ENCODE measurements around the gene TBC1D22A.
"Not testable (repeated sequence)": the region's sequence is repeated elsewhere in the genome, so short reads cannot be mapped to it uniquely, and the experiment has no call there.

TBC1D22A gene

DNA sequence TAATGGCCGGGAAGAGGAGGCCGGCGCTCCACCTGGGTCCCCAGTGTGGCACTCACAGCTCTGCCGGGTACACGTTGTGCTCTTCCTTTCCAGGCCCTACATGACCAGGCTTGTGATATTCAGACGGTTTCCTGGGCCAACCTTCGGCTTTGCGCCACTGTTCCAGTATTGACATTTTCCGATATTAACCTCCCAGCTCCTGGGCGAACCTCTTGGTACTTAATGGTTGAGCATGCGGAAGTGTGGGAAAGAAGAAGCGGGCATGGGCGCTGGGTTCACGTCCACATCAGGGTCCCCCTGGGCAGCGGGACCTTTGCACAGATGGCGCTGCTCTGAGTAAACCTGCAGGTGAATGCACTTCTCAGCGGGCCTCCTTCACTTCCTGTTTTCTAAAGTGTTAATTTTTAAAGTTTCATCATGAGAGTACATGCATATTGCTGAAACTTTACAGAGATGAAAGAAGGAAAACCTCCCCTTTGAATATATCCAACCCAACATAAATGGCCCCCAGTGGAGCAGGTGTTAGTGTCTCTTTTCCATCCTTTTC, 286.7 kb downstream of the TBC1D22A start:
- H4K20me1 ChIP-seq (ENCODE audit: insufficient read depth, low read length): peaks cover 78% of the 10 kb centered on the region

DNA sequence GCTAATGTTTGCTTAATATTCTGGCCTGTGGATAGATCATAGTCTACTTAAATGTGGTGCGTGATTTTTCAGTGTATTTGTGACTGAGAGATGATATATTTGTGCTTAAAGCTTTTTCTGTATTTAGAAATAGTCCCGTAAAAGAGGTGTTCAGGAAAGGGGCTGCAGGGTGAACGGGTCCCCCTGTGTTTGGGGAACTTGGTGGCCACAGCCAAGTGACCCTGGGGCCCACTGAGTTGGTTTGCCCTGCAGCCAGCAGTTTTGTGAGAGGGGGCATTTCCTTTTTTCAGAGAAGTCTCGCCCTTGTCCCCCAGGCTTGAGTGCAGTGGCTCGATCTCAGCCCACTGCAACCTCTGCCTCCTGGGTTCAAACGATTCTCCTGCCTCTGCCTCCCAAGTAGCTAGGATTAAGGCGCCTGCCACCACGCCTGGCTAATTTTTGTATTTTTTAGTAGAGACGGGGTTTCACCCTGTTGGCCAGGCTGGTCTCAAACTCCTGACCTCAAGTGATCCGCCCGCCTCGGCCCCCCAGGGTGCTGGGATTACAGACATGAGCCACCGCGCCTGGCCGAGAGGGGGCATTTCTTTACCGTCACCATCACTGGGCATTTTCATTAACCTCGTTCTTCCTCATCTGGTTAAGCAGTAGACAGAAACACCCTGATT, 287.4 kb downstream of the TBC1D22A start:
- peaks cover 78% of the 10 kb centered on the region for H4K20me1 ChIP-seq (ENCODE audit: insufficient read depth, low read length)

More for the DNA sequence above, 286.7 kb downstream of the TBC1D22A start:
- Histone ChIP-seq H3K4me1 (ENCODE audit: low read length) (peaks cover 35% of the 10 kb centered on the region), H3K9ac (ENCODE audit: low read length) (peak overlapping the region; percentile 60), H3K4me2 (ENCODE audit: low read length) (peak overlapping the region; percentile 75), H3K27me3 (ENCODE audit: low read depth, low read length) (no peaks in the 10 kb centered on the region), H3K27ac (ENCODE audit: low read length) (peak overlapping the region; percentile 94), H3K36me3 (replicated peaks; ENCODE audit: low read depth, low read length) (peaks cover 11% of the 10 kb centered on the region), H3K4me3 (ENCODE audit: low read length) (peak overlapping the region; percentile 60), H2AFZ (ENCODE audit: low read depth, low read length) (no peak overlapping the region), H3K9me3 (ENCODE audit: insufficient read depth, low read length) (no peaks in the 10 kb centered on the region), H3K79me2 (ENCODE audit: low read length) (peaks cover 25% of the 10 kb centered on the region)
- TF ChIP-seq EZH2phosphoT487 (IDR thresholded peaks at IDR 0.05; ENCODE audit: low read depth): no peak
- TF ChIP-seq, protein P1, sequence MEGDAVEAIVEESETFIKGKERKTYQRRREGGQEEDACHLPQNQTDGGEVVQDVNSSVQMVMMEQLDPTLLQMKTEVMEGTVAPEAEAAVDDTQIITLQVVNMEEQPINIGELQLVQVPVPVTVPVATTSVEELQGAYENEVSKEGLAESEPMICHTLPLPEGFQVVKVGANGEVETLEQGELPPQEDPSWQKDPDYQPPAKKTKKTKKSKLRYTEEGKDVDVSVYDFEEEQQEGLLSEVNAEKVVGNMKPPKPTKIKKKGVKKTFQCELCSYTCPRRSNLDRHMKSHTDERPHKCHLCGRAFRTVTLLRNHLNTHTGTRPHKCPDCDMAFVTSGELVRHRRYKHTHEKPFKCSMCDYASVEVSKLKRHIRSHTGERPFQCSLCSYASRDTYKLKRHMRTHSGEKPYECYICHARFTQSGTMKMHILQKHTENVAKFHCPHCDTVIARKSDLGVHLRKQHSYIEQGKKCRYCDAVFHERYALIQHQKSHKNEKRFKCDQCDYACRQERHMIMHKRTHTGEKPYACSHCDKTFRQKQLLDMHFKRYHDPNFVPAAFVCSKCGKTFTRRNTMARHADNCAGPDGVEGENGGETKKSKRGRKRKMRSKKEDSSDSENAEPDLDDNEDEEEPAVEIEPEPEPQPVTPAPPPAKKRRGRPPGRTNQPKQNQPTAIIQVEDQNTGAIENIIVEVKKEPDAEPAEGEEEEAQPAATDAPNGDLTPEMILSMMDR (IDR thresholded peaks at IDR 0.05; ENCODE audit: low read depth, low read length): peak; percentile 33; the same call in 1 of the 2 replicates

DNA sequence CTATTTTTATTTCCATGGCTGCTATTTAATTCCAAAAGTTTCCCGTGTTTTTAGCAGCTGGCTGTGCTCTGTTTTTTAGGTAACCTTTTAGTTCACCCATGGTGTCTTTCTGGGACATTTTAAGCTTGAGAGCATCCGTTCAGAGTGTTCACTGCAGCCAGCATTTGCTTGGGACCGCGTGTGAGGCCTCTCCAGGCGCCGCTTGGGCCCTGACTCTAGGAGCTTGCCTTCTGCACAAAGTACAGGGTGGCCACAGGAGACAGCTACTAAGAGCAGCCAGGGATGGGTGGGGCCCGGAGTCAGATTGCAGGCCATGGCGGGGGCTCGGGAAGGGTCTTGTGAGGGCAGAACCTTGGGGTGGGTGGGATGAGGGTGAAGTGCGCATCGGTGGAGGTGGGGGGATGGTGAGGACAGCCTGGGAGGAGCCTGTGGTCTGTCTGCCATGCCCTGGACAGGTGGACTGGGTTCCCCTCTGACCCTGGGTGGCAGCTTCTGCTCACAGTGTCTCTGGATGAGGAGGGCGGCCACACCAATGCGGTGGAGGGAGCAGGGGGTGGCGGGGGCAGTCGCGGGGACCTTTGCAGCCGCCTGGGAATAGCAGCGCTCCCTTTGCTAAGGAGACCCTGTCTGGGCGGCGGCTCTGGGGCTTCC, 288.1 kb downstream of the TBC1D22A start:
- no peaks in the 10 kb centered on the region for H3K9me3 ChIP-seq (ENCODE audit: insufficient read depth, low read length)
- peaks cover 15% of the 10 kb centered on the region for H3K36me3 ChIP-seq (replicated peaks; ENCODE audit: low read depth, low read length)
- TF ChIP-seq, protein P1 (IDR thresholded peaks at IDR 0.05; ENCODE audit: low read depth, low read length): no peak
- no peak for TF ChIP-seq EZH2phosphoT487 (IDR thresholded peaks at IDR 0.05; ENCODE audit: low read depth)
- H2AFZ ChIP-seq (ENCODE audit: low read depth, low read length): no peak overlapping the region
- peak overlapping the region; percentile 75 for H3K4me2 ChIP-seq (ENCODE audit: low read length)
- H3K4me3 ChIP-seq (ENCODE audit: low read length): 0 out of 2 replicates have a peak overlapping the region, but pooled peaks have one; percentile 12
- peak overlapping the region; percentile 60; the same call in 1 of the 2 replicates for H3K9ac ChIP-seq (ENCODE audit: low read length)
- peaks cover 25% of the 10 kb centered on the region for H3K79me2 ChIP-seq (ENCODE audit: low read length)
- H4K20me1 ChIP-seq (ENCODE audit: insufficient read depth, low read length): peaks cover 78% of the 10 kb centered on the region
- H3K4me1 ChIP-seq (ENCODE audit: low read length): peaks cover 35% of the 10 kb centered on the region
- peak overlapping the region; percentile 94 for H3K27ac ChIP-seq (ENCODE audit: low read length)
- no peaks in the 10 kb centered on the region for H3K27me3 ChIP-seq (ENCODE audit: low read depth, low read length)

More for the DNA sequence above, 287.4 kb downstream of the TBC1D22A start:
- H2AFZ ChIP-seq (ENCODE audit: low read depth, low read length); H3K9me3 ChIP-seq (ENCODE audit: insufficient read depth, low read length); H3K27me3 ChIP-seq (ENCODE audit: low read depth, low read length): not testable (repeated sequence)
- H3K79me2 ChIP-seq (ENCODE audit: low read length): peaks cover 25% of the 10 kb centered on the region
- peak overlapping the region; percentile 60 for H3K9ac ChIP-seq (ENCODE audit: low read length)
- peak overlapping the region; percentile 75 for H3K4me2 ChIP-seq (ENCODE audit: low read length)
- TF ChIP-seq, protein P1 (IDR thresholded peaks at IDR 0.05; ENCODE audit: low read depth, low read length): peak; percentile 26; the same call in 1 of the 2 replicates
- peaks cover 35% of the 10 kb centered on the region for H3K4me1 ChIP-seq (ENCODE audit: low read length)
- H3K27ac ChIP-seq (ENCODE audit: low read length): peak overlapping the region; percentile 94
- peak overlapping the region; percentile 60 for H3K4me3 ChIP-seq (ENCODE audit: low read length)
- H3K36me3 ChIP-seq (replicated peaks; ENCODE audit: low read depth, low read length): peaks cover 15% of the 10 kb centered on the region

GRCh38 chr22:47051441-47052071, 289.1 kb downstream of the TBC1D22A start:
- Histone ChIP-seq H3K4me1 (ENCODE audit: low read length) (peaks cover 35% of the 10 kb centered on the region), H2AFZ (ENCODE audit: low read depth, low read length) (no peak overlapping the region), H3K4me3 (ENCODE audit: low read length) (no peak overlapping the region), H3K9me3 (ENCODE audit: insufficient read depth, low read length) (no peaks in the 10 kb centered on the region), H3K27me3 (ENCODE audit: low read depth, low read length) (no peaks in the 10 kb centered on the region), H3K79me2 (ENCODE audit: low read length) (peaks cover 25% of the 10 kb centered on the region), H3K9ac (ENCODE audit: low read length) (no peak overlapping the region), H4K20me1 (ENCODE audit: insufficient read depth, low read length) (peaks cover 78% of the 10 kb centered on the region), H3K27ac (ENCODE audit: low read length) (no peak overlapping the region), H3K4me2 (ENCODE audit: low read length) (no peak overlapping the region), H3K36me3 (replicated peaks; ENCODE audit: low read depth, low read length) (peaks cover 19% of the 10 kb centered on the region)
- TF ChIP-seq, protein P1 (IDR thresholded peaks at IDR 0.05; ENCODE audit: low read depth, low read length): no peak
- TF ChIP-seq EZH2phosphoT487 (IDR thresholded peaks at IDR 0.05; ENCODE audit: low read depth): no peak

All from OCI-LY3 (cell line).